Activated CD8-positive, alpha-beta memory T cell treated with anti-CD3 and anti-CD28 coated beads, Interleukin-2, amount 50 U/mL, for 24 hours (primary cell): Measurements from ENCODE around the gene MRPL20.
"Not testable (repeated sequence)": the region's sequence is repeated elsewhere in the genome, so short reads cannot be mapped to it uniquely, and the experiment has no call there.

Experiments
- DNase-seq: peaks from one replicate; pipeline ENCODE4 v3.0.0-alpha.2; 2020; ENCODE audit errors: extremely low read depth

Gene MRPL20

DNA sequence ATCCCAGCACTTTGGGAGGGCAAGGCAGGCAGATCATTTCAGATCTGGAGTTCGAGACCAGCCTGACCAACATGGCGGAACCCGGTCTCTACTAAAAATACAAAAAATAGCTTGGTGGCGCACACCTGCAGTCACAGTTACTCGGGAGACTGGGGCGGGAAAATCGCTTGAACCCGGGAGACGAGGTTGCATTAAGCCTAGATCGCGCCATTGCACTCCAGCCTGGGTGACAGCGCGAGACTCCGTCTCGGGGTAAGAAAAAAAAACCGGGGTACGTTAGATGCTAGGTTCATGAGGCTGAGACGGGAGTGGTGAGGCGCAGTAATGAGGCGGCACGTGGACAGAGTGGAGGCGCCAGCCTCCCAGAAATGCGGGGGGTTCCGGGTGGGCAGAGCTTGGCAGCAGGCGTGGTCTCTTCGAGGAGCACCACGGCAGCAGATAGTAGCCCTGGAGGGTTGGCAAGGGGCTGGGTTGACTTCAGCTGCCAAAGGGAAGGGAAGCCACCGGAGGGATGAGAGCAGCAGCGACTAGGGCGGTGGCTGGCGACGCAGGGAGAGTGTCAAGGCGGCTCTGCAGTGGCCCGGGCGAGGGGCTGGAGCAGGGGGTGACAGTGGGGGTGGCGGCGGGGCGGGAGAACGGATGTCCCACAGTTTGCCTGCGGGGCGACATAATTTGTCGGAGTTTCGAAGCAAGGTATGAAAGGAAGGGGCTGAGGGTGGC lies 832 bp downstream of the MRPL20 start:
- DNase-seq, result no peak

DNA sequence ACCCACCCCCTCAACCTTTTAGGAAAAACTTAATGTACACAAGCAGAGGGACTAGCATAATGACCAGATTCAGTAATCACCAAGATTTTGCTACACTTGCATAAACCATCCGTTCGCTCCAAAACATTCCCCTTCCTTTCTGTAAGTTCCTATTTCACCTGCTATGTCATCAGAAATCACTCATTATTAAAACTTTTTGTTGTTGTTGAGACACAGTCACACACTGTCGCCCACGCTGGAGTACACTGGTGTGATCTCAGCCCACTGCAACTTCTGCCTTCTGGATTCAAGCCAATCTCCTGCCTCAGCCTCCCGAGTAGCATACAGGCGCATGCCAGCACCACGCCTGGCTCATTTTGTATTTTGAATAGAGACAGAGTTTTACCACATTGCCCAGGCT lies 3.4 kb downstream of the MRPL20 start:
- no peak for DNase-seq

DNA sequence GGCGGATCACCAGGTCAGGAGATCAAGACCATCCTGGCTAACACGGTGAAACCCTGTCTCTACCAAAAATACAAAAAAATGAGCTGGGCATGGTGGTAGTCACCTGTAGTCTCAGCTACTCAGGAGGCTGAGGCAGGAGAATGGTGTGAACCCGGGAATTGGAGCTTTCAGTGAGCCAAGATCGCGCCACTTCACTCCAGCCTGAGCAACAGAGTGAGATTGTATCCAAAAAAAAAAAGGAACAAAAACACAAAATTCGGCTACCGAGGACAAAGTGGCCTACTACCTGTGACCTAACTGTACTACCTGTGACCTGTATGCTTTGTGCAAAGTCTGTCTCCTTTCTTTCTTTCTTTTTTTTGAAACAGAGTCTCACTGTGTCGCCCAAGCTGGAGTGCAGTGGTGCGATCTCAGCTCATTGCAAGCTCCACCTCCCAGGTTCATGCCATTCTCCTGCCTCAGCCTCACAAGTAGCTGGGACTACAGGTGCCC lies 4.1 kb downstream of the MRPL20 start:
- DNase-seq, result not testable (repeated sequence)

- no peak for DNase-seq
Observed at GRCh38 chr1:1402072-1402900, 4.8 kb downstream of the MRPL20 start.

DNA sequence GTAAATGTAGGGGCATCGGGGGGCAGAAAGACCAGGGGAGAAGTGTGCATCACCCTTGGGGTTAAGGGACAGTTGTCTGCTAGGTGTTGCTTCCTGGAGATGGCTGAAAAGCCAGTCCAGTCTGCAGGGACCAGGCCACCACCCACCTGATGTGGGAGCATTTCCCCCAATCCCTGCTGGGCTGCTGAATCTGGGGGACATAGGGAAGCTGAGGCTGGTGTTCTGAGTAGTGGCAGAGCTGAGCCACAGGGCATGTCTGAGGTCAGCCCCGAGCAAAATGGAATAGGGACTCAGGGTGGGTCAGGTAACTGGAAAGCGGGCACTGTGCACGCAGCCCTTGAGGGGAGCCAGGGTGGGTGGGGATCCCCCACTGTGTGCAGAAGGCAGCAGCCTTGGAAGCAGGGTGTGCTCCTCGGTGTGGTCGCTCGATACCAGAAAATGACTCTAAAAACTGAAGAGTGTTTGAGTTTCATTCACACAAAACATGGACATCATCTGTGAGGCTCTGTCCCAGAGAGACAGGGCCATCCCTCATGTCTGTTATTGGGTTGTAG lies 5.6 kb downstream of the MRPL20 start:
- no peak for DNase-seq

- DNase-seq, result no peak
Observed at GRCh38 chr1:1400576-1401456, 6.3 kb downstream of the MRPL20 start.

DNA sequence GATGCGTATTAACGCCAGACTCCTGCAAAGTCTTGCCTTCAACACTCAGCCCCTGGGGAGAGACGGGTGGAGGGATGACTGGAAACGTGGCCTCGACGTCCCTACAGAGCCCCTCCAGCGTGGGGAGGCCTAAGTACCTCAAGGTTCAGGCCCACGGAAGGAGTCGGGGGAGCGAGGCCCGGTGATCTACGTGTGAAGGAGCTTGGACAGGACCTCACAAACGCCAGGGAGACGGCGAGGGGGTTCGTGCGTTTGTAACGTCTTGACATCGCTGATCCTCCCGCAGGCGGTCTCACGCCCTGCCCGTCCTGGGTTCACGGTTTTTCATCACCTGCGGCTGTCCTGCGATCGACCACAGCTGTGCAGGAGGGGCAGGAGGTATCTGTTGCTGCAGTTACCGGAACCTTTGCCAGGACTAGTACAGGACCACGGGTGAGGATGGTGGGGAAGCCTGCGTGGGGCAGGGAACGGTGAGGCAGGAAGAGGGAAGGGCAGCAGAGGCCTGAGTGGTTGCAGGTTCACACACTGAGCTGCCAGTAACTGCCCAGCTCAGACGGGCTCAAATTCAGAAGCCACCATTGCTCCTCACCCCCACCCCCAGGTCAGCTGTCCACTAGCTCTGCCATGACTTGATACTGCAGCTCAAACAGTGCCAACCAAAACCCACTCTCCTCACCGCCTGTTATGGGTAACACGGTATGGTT lies 7.1 kb downstream of the MRPL20 start:
- DNase-seq, result no peak

DNA sequence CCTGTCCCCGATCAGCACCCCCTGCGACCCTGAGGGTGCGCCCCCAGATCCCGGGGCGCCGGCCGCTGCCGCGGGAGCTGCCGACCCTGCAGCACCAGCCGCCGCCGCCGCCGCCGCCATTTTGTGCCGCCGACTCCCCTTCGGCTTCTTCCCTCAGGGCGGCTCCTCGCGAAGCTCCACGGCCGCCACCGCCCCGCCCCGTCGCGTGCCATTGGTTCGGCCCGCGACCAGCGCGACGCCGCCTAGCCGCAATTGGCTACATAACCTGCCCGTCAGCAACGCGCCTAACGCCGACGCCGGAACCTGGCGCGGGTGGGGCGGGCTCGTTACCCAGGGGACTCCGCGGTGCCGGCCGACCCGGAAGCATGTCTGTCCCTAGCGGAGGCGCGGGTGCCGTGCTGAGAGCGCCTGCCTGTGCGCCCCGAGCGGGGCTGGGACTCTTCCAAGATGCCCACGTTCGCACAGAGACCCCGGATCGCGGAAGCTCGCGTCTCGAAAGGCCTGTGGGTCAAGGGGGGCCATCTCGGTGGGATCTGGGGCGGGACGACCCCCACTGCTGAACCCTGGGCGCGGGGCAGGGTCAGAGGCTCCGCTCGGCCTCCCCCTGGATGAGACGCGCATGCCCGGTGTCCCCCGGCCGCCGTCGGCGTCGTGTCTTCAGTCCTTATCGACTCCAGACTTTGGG lies 7.8 kb downstream of the MRPL20 start, which contains the start of gene CCNL2:
Gene CCNL2 (minus strand): TSS at position 149 of the 685 bp plus-strand sequence. CDS start 29 bp downstream, at position 120.
- peak; percentile 97 for DNase-seq

GRCh38 chr1:1398677-1399186 lies 8.4 kb downstream of the MRPL20 start:
- DNase-seq, result no peak

GRCh38 chr1:1397839-1398523 lies 9.1 kb downstream of the MRPL20 start:
- no peak for DNase-seq

DNA sequence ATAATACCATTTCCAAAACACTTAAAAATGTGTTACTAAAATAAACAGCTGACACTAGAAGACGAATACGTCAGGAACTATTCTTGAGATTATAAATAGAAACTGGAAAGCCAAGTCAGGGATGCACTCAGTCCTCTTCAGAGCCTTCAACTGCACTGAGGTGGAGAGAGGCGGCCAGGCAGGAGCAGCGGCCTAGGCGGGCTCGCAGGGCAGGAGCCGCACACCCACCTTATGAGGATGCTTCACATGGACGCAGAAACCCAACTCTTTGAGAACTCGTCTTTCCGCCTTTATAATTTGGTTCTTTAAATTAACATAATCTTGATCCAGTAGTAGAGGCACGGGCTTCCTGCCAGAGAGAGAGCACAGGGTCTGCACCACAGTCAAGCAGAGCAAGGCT lies 11.9 kb downstream of the MRPL20 start:
- DNase-seq, result no peak

DNA sequence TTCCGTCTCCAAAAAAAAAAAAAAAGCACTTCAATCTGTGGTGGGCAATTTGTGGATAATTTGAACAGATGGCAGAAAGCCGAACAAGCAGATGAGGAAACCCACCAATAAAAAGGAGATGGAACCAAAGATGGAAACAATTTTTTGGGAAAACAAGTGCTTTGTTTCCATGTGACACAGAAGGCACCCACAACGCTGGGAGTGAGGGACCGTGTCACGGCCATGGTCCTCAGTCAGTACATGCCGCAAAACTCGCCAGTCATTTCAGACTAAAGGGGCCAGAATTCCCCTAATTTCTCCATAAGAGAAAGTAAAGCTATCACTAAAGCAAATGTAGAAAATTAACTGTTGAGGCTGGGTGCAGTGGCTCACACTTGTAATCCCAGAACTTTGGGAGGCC lies 13.0 kb downstream of the MRPL20 start:
- no peak for DNase-seq

DNA sequence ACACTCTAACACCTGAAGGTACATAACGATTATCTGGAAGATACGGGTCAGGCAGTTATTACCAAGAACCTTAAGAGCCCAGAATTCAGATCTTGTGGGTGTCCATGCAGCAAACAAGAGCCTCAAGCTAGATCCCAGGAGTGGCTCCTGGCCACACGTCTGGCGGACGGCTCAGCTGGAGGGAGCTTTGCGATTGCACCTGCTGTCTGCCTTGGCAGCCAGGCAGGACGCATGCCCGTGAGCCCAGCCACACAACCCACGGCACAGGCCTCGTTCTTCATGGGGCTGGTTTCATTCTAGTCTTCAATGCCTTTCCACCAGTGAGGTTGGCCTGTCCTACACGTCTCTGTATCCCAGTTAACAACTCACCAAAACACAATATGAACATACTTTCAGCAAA lies 13.7 kb downstream of the MRPL20 start:
- DNase-seq, result no peak

GRCh38 chr1:1393014-1393413 lies 14.1 kb downstream of the MRPL20 start:
- no peak for DNase-seq

GRCh38 chr1:1391225-1391624 lies 15.9 kb downstream of the MRPL20 start:
- DNase-seq, result no peak

DNA sequence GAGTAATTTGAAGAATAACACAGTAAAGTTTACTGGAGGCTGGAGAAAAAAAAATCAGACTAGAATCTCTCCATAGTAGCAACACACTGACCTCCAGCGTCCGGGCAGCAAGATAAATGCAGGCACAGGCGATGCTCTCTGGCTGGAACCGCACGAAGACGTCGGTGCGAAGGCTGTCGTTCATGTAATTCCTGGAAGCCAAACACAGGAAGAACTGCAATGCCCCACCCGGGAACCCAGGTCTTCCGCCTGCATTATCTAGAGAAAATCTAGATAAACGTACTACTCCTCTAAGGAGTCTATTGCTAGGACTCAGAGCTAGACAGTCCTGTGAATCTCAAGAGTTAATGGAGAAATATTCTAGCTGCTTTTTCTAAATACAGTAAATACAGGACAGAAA lies 16.4 kb downstream of the MRPL20 start:
- no peak for DNase-seq

DNA sequence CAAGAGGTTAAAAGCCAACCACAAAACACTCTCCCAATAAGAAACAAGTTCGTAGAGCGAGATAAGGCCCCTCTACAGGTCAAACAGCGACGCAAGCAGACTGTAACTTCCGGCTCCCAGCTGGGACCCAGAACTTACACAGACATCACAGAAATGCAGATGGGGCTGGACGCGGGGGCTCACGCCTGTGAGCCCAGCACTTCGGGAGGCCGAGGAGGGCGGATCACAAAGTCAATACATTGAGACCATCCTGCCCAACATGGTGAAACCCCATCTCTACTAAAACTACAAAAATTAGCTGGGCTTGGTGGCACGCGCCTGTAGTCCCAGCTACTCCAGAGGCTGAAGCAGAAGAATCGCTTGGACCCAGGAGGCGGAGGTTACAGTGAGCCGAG lies 19.0 kb downstream of the MRPL20 start:
- DNase-seq, result no peak

- DNase-seq, result no peak
Observed at GRCh38 chr1:1387098-1388077, 19.7 kb downstream of the MRPL20 start.
